T-helper 1 cell treated with Interleukin-12 subunit alpha and Interleukin-12 subunit beta and Interleukin-4 antibody, amounts not matched to agents 30 μg/mL and 1 μg/mL, for 36 hours (primary cell): ENCODE results near the gene ARPP19.
"Not testable (repeated sequence)": the region's sequence is repeated elsewhere in the genome, so short reads cannot be mapped to it uniquely, and the experiment has no call there.

ENCODE experiments used
- H3K27ac Mint-ChIP-seq: one replicate; pipeline ENCODE4 v1.8.0; 2021; ENCODE audit warnings: mild to moderate bottlenecking, mixed read lengths
- H3K27me3 Mint-ChIP-seq: one replicate; pipeline ENCODE4 v1.8.0; 2021; ENCODE audit warnings: low read depth, mixed read lengths
- H3K36me3 Mint-ChIP-seq: one replicate; pipeline ENCODE4 v1.8.0; 2021; ENCODE audit warnings: low read depth, mixed read lengths
- H3K4me1 Mint-ChIP-seq: one replicate; pipeline ENCODE4 v1.8.0; 2021; ENCODE audit warnings: low read depth, mixed read lengths
- H3K4me3 Mint-ChIP-seq: one replicate; pipeline ENCODE4 v1.8.0; 2021; ENCODE audit warnings: mild to moderate bottlenecking, moderate library complexity, mixed read lengths
- H3K9me3 Mint-ChIP-seq: one replicate; pipeline ENCODE4 v1.8.0; 2021; ENCODE audit warnings: mixed read lengths

Gene ARPP19

GRCh38 chr15:52512869-52513268 is 56.0 kb downstream of the ARPP19 start:
- H3K4me3 Mint-ChIP-seq, H3K27ac Mint-ChIP-seq, H3K4me1 Mint-ChIP-seq, H3K9me3 Mint-ChIP-seq, H3K27me3 Mint-ChIP-seq, H3K36me3 Mint-ChIP-seq: not testable (repeated sequence)

GRCh38 chr15:52511084-52511483 is 57.7 kb downstream of the ARPP19 start:
- Mint-ChIP-seq H3K4me3 (no peak overlapping the region), H3K4me1 (peaks cover 2% of the 10 kb centered on the region), H3K27ac (no peak overlapping the region), H3K27me3 (no peaks in the 10 kb centered on the region), H3K9me3 (no peaks in the 10 kb centered on the region), H3K36me3 (no peaks in the 10 kb centered on the region)

- H3K4me1 Mint-ChIP-seq, result peaks cover 6% of the 10 kb centered on the region
- H3K4me3 Mint-ChIP-seq, result no peak overlapping the region
- no peaks in the 10 kb centered on the region for H3K36me3 Mint-ChIP-seq
- H3K27me3 Mint-ChIP-seq, result no peaks in the 10 kb centered on the region
- H3K9me3 Mint-ChIP-seq, result no peaks in the 10 kb centered on the region
- no peak overlapping the region for H3K27ac Mint-ChIP-seq
Observed at GRCh38 chr15:52509500-52510245, 59.2 kb downstream of the ARPP19 start.

- H3K4me1 Mint-ChIP-seq, result peaks cover 17% of the 10 kb centered on the region
- no peak overlapping the region for H3K4me3 Mint-ChIP-seq
- no peaks in the 10 kb centered on the region for H3K27me3 Mint-ChIP-seq
- H3K9me3 Mint-ChIP-seq, result no peaks in the 10 kb centered on the region
- H3K27ac Mint-ChIP-seq, result no peak overlapping the region
- H3K36me3 Mint-ChIP-seq, result peaks cover 7% of the 10 kb centered on the region
Observed at GRCh38 chr15:52506549-52506948, 62.3 kb downstream of the ARPP19 start.

GRCh38 chr15:52505151-52505550 is 63.7 kb downstream of the ARPP19 start:
- no peaks in the 10 kb centered on the region for H3K27me3 Mint-ChIP-seq
- no peak overlapping the region for H3K27ac Mint-ChIP-seq
- no peaks in the 10 kb centered on the region for H3K9me3 Mint-ChIP-seq
- no peak overlapping the region for H3K4me3 Mint-ChIP-seq
- H3K4me1 Mint-ChIP-seq, result peaks cover 17% of the 10 kb centered on the region
- H3K36me3 Mint-ChIP-seq, result peaks cover 9% of the 10 kb centered on the region

GRCh38 chr15:52503788-52504496 is 64.9 kb downstream of the ARPP19 start:
- Mint-ChIP-seq H3K4me1 (peaks cover 20% of the 10 kb centered on the region), H3K27me3 (no peaks in the 10 kb centered on the region), H3K27ac (peak overlapping the region; percentile 33), H3K9me3 (no peaks in the 10 kb centered on the region), H3K36me3 (peaks cover 9% of the 10 kb centered on the region), H3K4me3 (peak overlapping the region; percentile 72)

GRCh38 chr15:52502608-52503007 is 66.2 kb downstream of the ARPP19 start:
- H3K27ac Mint-ChIP-seq, result no peak overlapping the region
- H3K4me1 Mint-ChIP-seq, result peaks cover 18% of the 10 kb centered on the region
- no peaks in the 10 kb centered on the region for H3K9me3 Mint-ChIP-seq
- peaks cover 9% of the 10 kb centered on the region for H3K36me3 Mint-ChIP-seq
- no peaks in the 10 kb centered on the region for H3K27me3 Mint-ChIP-seq
- H3K4me3 Mint-ChIP-seq, result no peak overlapping the region

GRCh38 chr15:52499506-52499905 is 69.3 kb downstream of the ARPP19 start:
- peaks cover 14% of the 10 kb centered on the region for H3K4me1 Mint-ChIP-seq
- no peaks in the 10 kb centered on the region for H3K9me3 Mint-ChIP-seq
- no peak overlapping the region for H3K4me3 Mint-ChIP-seq
- peaks cover 9% of the 10 kb centered on the region for H3K36me3 Mint-ChIP-seq
- no peak overlapping the region for H3K27ac Mint-ChIP-seq
- no peaks in the 10 kb centered on the region for H3K27me3 Mint-ChIP-seq

GRCh38 chr15:52498706-52499105 is 70.1 kb downstream of the ARPP19 start:
- Mint-ChIP-seq H3K4me3 (no peak overlapping the region), H3K36me3 (peaks cover 7% of the 10 kb centered on the region), H3K27me3 (no peaks in the 10 kb centered on the region), H3K4me1 (peaks cover 7% of the 10 kb centered on the region), H3K9me3 (no peaks in the 10 kb centered on the region), H3K27ac (no peak overlapping the region)
